Mucosa of descending colon (tissue), 3 donors: ENCODE data around the gene ARID1B. TPM values are rescaled to one million over a fixed set of nuclear protein-coding genes. Genes with fewer than 3 reads are reported as not detected.
A peak's percentile ranks its signal among the peaks of the same experiment; 100 is the strongest.

ENCODE experiments used
- ATAC-seq: fragments of 200-7000 bp; cut with Tn5 transposase; one replicate; pipeline ENCODE4 v1.9.1; 2020; ENCODE audit warnings: mild to moderate bottlenecking, moderate library complexity
- DNase-seq, 3 donors: peaks; one replicate each; pipeline ENCODE4 v3.0.0-alpha.2; 2020
- H3K36me3 ChIP-seq: fragments of 200-600 bp; one replicate; pipeline ENCODE4 v1.8.0; 2021; ENCODE audit warnings: low read depth, mild to moderate bottlenecking
- H3K4me1 ChIP-seq: fragments of 200-600 bp; one replicate; pipeline ENCODE4 v1.8.0; 2021; ENCODE audit warnings: low read depth, mild to moderate bottlenecking
- H3K4me3 ChIP-seq: fragments of 200-600 bp; one replicate; pipeline ENCODE4 v1.8.0; 2021; ENCODE audit warnings: mild to moderate bottlenecking
- H3K9me3 ChIP-seq: fragments of 200-600 bp; one replicate; pipeline ENCODE4 v1.8.0; 2021; ENCODE audit warnings: mild to moderate bottlenecking
- CTCF ChIP-seq: fragments of 200-600 bp; IDR thresholded peaks from one replicate; pipeline ENCODE4 v1.8.0; 2022; ENCODE audit warnings: antibody characterized with exemption, mild to moderate bottlenecking
- intact Hi-C, 2 donors: fragments of 100-400 bp; cut with DNase I in 1 of 2; cut with micrococcal nuclease in 1 of 2; formaldehyde crosslinking; loops; one replicate each; pipeline versions ENCODE4 v1.11.0 to v1.11.1; 2022; cut with DNase I, micrococcal nuclease
- total RNA-seq, 3 donors: library from RNA; stranded (reverse); fragmentation: NEBNext Ultra II Directional in 2 of 3; extraction: Animal tissue kit (Norgen Biotek cat#: 25700) in 2 of 3; gene quantifications; one replicate each; pipeline versions ENCODE4 v1.2.1 to v1.2.4, GENCODE V29; 2021 to 2023
- donor health status: DM: no; HTN: no; CAD: no; lungs with moderate emphysema.
- donor health status: DM: no; HTN: no; CAD: no.
- donor health status: DM: no; HTN: yes; CAD: no.

The ARID1B gene
- total RNA-seq, 3 donors from 2014 or later, result 71.8 to 102 (median 101) TPM

GRCh38 chr6:156850353-156850752, 73.2 kb downstream of the ARID1B start:
- no peak overlapping the region for H3K4me3 ChIP-seq
- H3K9me3 ChIP-seq, result no peaks in the 10 kb centered on the region
- H3K4me1 ChIP-seq, result peaks cover 17% of the 10 kb centered on the region
- DNase-seq, result no peak
- no peak for TF ChIP-seq CTCF
- ATAC-seq, result no peak
- H3K36me3 ChIP-seq, result no peaks in the 10 kb centered on the region
- intact Hi-C loops, result no loop called here

GRCh38 chr6:156851454-156851921, 74.3 kb downstream of the ARID1B start:
- DNase-seq, result no peak
- H3K4me3 ChIP-seq, result no peak overlapping the region
- no peak for TF ChIP-seq CTCF
- intact Hi-C loops, result no loop called here
- no peaks in the 10 kb centered on the region for H3K9me3 ChIP-seq
- peak; percentile 25 for ATAC-seq
- H3K36me3 ChIP-seq, result no peaks in the 10 kb centered on the region
- peaks cover 17% of the 10 kb centered on the region for H3K4me1 ChIP-seq

DNA sequence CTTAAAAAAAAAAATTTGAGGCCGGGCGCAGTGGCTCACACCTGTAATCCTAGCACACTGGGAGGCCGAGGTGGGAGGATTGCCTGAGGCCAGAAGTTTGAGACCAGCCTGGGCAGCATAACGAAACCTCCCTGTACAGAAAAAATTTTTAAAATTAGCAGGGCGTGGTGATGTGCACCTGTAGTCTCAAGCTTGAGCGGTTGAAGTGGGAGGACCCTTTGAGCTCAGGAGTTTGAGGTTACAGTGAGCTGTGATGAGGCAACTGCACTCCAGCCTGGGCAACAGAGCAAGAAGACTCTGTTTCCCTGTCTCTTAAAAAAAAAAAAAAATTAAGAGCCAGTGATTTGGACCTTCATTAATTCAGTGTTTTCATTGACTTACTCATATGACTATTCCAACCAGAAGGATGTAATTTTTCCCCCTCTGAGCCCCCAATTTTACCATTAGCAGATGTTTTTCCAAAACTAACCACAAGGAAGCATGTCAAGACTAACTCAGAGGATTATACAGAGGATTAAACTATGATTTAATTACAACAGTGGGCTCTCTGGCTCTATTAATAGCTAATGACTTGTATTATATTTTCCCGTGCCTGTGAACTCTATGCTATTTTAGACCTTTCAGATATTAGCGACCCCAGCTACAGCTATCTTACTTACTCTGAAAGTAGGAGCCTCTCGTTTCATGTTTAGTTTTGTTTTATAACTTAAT, 75.1 kb downstream of the ARID1B start:
- Histone ChIP-seq H3K4me3 (no peak overlapping the region), H3K36me3 (no peaks in the 10 kb centered on the region), H3K4me1 (peaks cover 17% of the 10 kb centered on the region), H3K9me3 (no peaks in the 10 kb centered on the region)
- TF ChIP-seq CTCF, result no peak
- intact Hi-C loops, result no loop called here
- ATAC-seq (peak; percentile 37), DNase-seq (no peak)

DNA sequence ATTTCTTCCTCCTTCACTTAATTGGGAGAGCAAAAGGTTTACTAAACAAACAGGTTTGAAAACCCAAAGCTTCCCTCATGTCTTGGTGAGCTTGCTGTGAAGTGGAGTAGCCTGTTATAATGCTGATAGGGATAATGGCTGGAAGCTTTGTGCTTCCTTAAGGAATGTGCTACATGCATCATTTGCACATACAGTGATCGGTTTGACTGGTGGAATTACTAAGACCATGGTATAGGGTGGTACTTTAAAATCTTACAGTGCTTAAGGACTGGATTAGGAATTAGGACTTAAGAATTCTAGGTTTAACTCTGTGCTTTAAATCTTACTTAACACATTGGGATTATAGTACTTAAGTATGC, 75.7 kb downstream of the ARID1B start:
- DNase-seq (no peak), ATAC-seq (no peak)
- H3K36me3 ChIP-seq, result no peaks in the 10 kb centered on the region
- H3K9me3 ChIP-seq, result no peaks in the 10 kb centered on the region
- TF ChIP-seq CTCF, result no peak
- H3K4me1 ChIP-seq, result peaks cover 17% of the 10 kb centered on the region
- no peak overlapping the region for H3K4me3 ChIP-seq
- intact Hi-C loops, result no loop called here

DNA sequence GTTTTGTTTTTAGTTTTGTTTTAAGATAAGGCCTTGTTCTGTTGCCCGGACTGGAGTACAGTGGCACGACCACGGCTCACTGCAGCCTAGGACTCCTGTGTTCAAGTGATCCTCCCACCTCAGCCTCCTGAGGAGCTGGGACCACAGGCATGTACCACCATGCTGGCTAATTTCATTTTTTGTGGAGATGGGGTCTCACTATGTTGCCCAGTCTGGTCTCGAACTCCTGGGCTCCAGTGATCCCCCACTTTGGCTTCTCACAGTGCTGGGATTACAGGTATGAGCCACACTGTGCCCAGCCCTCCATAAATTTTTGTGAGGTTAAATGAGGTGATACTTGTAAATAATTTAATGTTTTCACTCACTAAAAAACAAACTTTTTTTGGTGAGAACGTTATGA, 76.6 kb downstream of the ARID1B start:
- H3K36me3 ChIP-seq, result no peaks in the 10 kb centered on the region
- TF ChIP-seq CTCF, result no peak
- H3K9me3 ChIP-seq, result no peaks in the 10 kb centered on the region
- ATAC-seq (no peak), DNase-seq (no peak)
- H3K4me3 ChIP-seq, result no peak overlapping the region
- peaks cover 17% of the 10 kb centered on the region for H3K4me1 ChIP-seq
- intact Hi-C loops, result no loop called here
